Mammary microvascular endothelial cell (primary cell): ENCODE results near the gene FAM174C. TPM values are rescaled to one million over a fixed set of nuclear protein-coding genes. Genes with fewer than 3 reads are reported as not detected.

Experiments
- total RNA-seq: library from RNA; depleted of rRNA; stranded (reverse); fragments of >200 nt; gene quantifications from 2 replicates; pipeline ENCODE4 v1.2.3, GENCODE V29; 2015

The FAM174C gene
- 86.5 and 107 TPM in 2 replicates for total RNA-seq

GRCh38 chr19:1275260-1275975, at the start of gene FAM174C:
FAM174C (plus strand) TSS chr19:1275530; CDS start chr19:1275550, 20 bp downstream.

DNA sequence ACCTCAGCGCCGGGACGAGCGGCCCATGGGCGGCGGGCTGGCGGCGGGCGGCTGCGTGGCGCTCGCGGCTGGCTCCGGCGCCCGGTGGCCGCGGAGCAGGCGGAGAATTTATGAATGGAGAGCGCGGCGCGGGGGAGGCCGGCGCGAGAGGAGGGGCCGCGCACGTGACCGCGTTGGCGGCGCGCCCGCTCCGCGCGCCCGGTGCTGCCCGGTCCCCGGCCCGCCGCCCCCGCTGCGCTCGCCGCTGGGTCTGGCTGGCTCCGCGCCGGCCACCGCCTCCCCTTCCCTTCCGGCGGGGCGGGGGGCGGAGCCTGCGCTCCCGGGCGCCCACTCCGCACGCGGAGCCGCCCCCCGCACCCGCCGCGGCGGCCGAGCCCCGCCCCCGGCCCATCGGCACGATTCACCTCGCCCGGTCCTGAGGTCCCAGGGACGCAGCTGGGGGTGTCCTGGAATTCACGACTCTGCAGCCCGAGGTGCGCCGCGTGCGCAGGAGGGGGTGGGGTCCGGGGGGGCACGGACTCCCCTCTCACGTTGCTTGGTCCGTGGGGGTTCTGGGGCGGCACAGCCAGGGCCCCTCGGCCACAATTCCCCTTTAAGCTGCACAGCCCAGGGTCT, 37.5 kb upstream of the FAM174C start, which contains the start of gene CBARP:
Gene CBARP, minus strand, starts transcription at position 252 of the 615 bp plus-strand sequence. CDS start 1,905 bp downstream, outside the sequence.

DNA sequence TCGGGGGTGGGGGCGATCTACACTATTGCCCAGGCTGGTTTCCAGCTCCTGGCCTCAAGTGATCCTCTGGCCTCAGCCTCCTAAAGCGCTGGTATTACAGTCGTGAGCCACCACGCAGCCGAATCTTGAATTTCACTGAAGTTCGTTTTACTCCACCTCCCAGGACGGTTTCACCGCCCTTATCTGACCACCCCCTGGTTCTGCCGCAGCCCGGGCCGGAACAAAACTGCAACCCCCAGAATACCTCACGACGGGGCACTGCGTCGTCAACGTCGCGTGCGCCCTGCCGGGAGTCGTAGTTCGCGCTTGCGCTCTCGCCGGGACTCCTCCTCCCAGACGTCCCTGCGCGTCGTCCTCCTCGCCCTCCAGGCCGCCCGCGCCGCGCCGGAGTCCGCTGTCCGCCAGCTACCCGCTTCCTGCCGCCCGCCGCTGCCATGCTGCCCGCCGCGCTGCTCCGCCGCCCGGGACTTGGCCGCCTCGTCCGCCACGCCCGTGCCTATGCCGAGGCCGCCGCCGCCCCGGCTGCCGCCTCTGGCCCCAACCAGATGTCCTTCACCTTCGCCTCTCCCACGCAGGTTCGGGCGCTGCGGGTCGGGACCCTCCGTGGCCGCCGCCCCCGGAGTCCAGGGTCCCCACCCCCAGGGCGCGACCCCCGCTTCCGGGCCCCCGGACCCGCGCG, 33.8 kb upstream of the FAM174C start, which contains the start of gene ATP5F1D:
Gene ATP5F1D, plus strand, starts transcription at position 335 of the 679 bp plus-strand sequence. Its CDS starts 100 bp downstream, at position 435.

GRCh38 chr19:1248139-1248785, 27.1 kb upstream of the FAM174C start, which contains the start of gene MIDN:
MIDN (plus strand) TSS chr19:1248583; CDS start chr19:1250297, 1,714 bp downstream.

DNA sequence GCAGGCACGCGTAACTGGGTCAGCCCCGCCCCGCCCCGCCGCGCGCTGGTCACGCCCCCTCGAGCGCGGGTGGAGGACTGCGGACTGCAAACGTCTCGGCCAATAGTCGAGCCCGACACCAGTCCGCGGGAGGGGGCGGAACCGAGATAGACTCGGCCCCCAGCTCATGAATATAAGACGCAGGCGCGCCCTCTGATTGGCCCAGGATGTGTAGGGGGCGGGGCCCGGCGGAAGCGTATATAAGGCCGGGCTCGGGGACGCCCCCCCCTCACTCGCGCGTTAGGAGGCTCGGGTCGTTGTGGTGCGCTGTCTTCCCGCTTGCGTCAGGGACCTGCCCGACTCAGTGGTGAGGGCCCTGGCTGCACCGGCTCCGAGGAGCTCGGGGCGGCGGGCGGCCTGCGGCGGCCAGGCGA, 6.3 kb upstream of the FAM174C start, which contains the start of gene CIRBP:
Gene CIRBP, plus strand, starts transcription at position 268 of the 413 bp plus-strand sequence. CDS start 1,602 bp downstream, outside the sequence.

DNA sequence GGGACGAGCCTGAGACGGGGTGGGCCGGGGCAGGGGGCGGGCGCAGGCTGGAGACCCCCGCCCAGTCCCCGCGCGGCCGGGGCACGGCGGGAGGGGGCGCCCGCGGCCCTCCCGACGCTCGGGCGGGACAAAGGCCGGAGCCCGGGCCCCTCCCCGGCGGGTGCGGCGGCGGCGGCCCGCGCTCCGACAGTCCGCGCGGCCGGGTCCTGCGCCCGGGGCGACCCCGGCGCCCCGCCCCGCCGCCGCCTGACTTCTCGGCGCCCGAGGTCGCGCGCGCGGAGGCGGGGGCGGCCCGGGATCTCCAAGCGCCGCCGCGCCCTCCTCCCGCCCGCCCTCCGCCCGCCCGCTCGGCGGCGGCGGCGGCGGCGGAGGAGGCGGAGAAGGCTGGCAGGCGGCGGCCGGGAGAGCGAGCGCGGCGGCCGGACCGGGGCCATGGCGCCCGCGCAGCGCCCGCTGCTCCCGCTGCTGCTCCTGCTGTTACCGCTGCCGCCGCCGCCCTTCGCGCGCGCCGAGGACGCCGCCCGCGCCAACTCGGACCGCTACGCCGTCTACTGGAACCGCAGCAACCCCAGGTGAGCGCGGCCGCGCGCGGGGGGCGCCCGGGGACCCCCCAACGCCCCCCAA, 10.5 kb downstream of the FAM174C start, which contains the start of gene EFNA2:
Gene EFNA2, plus strand, starts transcription at position 137 of the 624 bp plus-strand sequence. Its CDS starts 296 bp downstream, at position 433.

Other genes with a start within 250 kb of the FAM174C start
- gene CNN2, start 248.9 kb upstream of the FAM174C start, total RNA-seq = 166 and 189 TPM in 2 replicates
- 6.1 and 13.3 TPM in 2 replicates for gene ABCA7, start 235.4 kb upstream of the FAM174C start, total RNA-seq
- 43.0 and 45.8 TPM in 2 replicates for gene ARHGAP45, start 208.4 kb upstream of the FAM174C start, total RNA-seq
- 352 and 370 TPM in 2 replicates for gene POLR2E, start 180.2 kb upstream of the FAM174C start, total RNA-seq
- gene GPX4, start 171.5 kb upstream of the FAM174C start, total RNA-seq = 881 and 907 TPM in 2 replicates
- 38.8 and 42.5 TPM in 2 replicates for gene SBNO2, start 101.3 kb upstream of the FAM174C start, total RNA-seq
- gene STK11, start 69.8 kb upstream of the FAM174C start, total RNA-seq = 73.8 and 83.4 TPM in 2 replicates
- 1.9 and 3.1 TPM in 2 replicates for gene CBARP, start 37.5 kb upstream of the FAM174C start, total RNA-seq
- 53.4 and 66.3 TPM in 2 replicates for gene ATP5F1D, start 33.8 kb upstream of the FAM174C start, total RNA-seq
- gene MIDN, start 26.9 kb upstream of the FAM174C start, total RNA-seq = 27.0 and 31.7 TPM in 2 replicates
- gene CIRBP, start 6.2 kb upstream of the FAM174C start, total RNA-seq = 145 and 160 TPM in 2 replicates
- not detected in 2 replicates for gene EFNA2, start 10.3 kb downstream of the FAM174C start, total RNA-seq
- 206 and 213 TPM in 2 replicates for gene NDUFS7, start 108.4 kb downstream of the FAM174C start, total RNA-seq
- gene GAMT, start 126.0 kb downstream of the FAM174C start, total RNA-seq = 15.4 and 18.3 TPM in 2 replicates
- 83.3 and 92.8 TPM in 2 replicates for gene DAZAP1, start 132.1 kb downstream of the FAM174C start, total RNA-seq
- 3,210 and 3,696 TPM in 2 replicates for gene RPS15, start 162.9 kb downstream of the FAM174C start, total RNA-seq
- not detected in 2 replicates for gene APC2, start 174.6 kb downstream of the FAM174C start, total RNA-seq
- gene C19orf25, start 203.7 kb downstream of the FAM174C start, total RNA-seq = 16.1 and 20.4 TPM in 2 replicates
- 0.13 and 0.94 TPM in 2 replicates for gene PCSK4, start 214.8 kb downstream of the FAM174C start, total RNA-seq
- 1.1 and 2.7 TPM in 2 replicates for gene REEP6, start 215.7 kb downstream of the FAM174C start, total RNA-seq
- not detected in 2 replicates for gene ADAMTSL5, start 237.5 kb downstream of the FAM174C start, total RNA-seq
- not detected in 2 replicates for gene PLK5, start 248.5 kb downstream of the FAM174C start, total RNA-seq